G401 (cell line): ENCODE results near the gene KCNJ13. TPM values are rescaled to one million over a fixed set of nuclear protein-coding genes. Genes with fewer than 3 reads are reported as not detected.

Source experiments
- total RNA-seq: library from RNA; depleted of rRNA; stranded (reverse); fragments of >200 nt; shearing (Covaris generic); gene quantifications from 2 replicates; pipeline ENCODE4 v1.2.3, GENCODE V29; 2014; rRNA removed

Gene KCNJ13
- total RNA-seq, 1 experiment from 2014 or later: not detected

Other genes starting within 250 kb of the KCNJ13 start
- gene CHRNG, start 236.9 kb downstream of the KCNJ13 start, total RNA-seq: not detected in 2 replicates
- 5.2 and 7.4 TPM in 2 replicates for gene TIGD1, start 226.0 kb downstream of the KCNJ13 start, total RNA-seq
- gene EIF4E2, start 225.9 kb downstream of the KCNJ13 start, total RNA-seq: 117 and 140 TPM in 2 replicates
- 2.4 and 4.2 TPM in 2 replicates for gene EFHD1, start 143.0 kb downstream of the KCNJ13 start, total RNA-seq
- gene GIGYF2, start 79.2 kb downstream of the KCNJ13 start, total RNA-seq: 26.7 and 33.3 TPM in 2 replicates
- gene SNORC, start 93.7 kb upstream of the KCNJ13 start, total RNA-seq: 0.03 TPM in 1 of 2 replicates, not detected in the other
- 0.31 and 0.75 TPM in 2 replicates for gene NGEF, start 236.7 kb upstream of the KCNJ13 start, total RNA-seq